ENCODE data around the gene PHF1.

Gene PHF1

DNA sequence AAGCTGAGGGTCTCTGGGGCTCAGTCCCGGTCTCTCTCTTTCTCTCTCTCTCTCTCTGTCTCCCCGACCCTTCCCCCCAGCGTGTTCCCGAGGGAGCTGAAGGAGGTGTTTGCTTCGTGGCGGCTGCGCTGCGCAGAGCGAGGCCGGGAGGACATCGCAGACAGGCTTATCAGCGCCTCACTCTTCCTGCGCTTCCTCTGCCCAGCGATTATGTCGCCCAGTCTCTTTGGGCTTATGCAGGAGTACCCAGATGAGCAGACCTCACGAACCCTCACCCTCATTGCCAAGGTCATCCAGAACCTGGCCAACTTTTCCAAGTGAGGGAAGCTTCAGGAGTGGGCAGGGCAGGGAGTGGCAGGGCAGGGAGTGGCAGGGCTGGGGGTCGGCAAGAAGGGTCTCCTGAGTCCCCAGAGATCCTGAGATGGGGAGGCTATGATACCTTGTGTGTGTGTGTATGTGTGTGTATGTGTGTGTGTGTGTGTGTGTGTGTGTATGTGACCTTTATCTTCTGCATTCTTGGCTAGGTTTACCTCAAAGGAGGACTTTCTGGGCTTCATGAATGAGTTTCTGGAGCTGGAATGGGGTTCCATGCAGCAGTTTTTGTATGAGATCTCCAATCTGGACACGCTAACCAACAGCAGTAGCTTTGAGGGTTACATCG, 30.0 kb downstream of the PHF1 start:
- no peak overlapping the region for H3K4me3 ChIP-seq (ENCODE audit: low read depth, low read length)
- TF ChIP-seq, protein P1, sequence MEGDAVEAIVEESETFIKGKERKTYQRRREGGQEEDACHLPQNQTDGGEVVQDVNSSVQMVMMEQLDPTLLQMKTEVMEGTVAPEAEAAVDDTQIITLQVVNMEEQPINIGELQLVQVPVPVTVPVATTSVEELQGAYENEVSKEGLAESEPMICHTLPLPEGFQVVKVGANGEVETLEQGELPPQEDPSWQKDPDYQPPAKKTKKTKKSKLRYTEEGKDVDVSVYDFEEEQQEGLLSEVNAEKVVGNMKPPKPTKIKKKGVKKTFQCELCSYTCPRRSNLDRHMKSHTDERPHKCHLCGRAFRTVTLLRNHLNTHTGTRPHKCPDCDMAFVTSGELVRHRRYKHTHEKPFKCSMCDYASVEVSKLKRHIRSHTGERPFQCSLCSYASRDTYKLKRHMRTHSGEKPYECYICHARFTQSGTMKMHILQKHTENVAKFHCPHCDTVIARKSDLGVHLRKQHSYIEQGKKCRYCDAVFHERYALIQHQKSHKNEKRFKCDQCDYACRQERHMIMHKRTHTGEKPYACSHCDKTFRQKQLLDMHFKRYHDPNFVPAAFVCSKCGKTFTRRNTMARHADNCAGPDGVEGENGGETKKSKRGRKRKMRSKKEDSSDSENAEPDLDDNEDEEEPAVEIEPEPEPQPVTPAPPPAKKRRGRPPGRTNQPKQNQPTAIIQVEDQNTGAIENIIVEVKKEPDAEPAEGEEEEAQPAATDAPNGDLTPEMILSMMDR (IDR thresholded peaks at IDR 0.05; ENCODE audit: borderline replicate concordance, insufficient read depth, low read depth, low read length): no peak

DNA sequence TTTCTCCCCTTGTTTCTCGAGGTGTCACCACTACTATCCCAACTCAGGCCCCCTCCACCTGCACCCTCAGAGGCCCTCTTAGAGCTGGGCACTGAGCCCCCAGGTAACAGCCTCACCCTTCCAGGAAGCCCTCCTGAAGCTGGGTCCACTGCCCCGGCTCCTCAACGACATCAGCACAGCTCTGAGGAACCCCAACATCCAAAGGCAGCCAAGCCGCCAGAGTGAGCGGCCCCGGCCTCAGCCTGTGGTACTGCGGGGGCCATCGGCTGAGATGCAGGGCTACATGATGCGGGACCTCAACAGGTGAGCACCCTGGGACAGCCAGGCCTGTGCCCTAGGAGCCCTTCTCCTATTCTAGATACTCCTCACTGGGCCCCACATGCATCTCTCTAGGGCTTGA, 30.6 kb downstream of the PHF1 start:
- H3K4me3 ChIP-seq (ENCODE audit: low read depth, low read length): no peak overlapping the region
- TF ChIP-seq, protein P1 (IDR thresholded peaks at IDR 0.05; ENCODE audit: borderline replicate concordance, insufficient read depth, low read depth, low read length): no peak

DNA sequence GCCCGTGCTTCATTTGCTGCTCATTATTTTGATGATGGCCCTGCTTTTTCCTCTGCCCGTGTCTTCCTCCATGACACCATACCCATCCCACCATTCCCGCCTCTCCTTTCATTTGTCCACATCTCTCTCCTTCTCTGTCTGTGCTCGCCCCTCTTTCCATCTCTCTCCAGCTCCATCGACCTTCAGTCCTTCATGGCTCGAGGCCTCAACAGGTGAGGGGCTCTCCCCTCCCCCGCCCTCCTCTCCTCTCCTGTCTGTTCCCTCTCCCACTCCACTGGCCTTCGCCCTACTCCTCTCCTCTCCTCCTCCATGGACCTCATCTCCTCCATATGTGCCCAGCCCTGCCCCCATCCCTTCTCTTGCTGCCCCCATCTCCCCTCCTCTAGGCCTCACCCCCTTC, 31.5 kb downstream of the PHF1 start:
- TF ChIP-seq, protein P1 (IDR thresholded peaks at IDR 0.05; ENCODE audit: borderline replicate concordance, insufficient read depth, low read depth, low read length): no peak
- H3K4me3 ChIP-seq (ENCODE audit: low read depth, low read length): no peak overlapping the region

DNA sequence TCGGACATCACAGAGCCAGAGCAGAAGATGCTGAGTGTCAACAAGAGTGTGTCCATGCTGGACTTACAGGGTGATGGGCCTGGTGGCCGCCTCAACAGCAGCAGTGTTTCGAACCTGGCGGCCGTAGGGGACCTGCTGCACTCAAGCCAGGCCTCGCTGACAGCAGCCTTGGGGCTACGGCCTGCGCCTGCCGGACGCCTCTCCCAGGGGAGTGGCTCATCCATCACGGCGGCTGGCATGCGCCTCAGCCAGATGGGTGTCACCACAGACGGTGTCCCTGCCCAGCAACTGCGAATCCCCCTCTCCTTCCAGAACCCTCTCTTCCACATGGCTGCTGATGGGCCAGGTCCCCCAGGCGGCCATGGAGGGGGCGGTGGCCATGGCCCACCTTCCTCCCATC, 32.2 kb downstream of the PHF1 start:
- TF ChIP-seq, protein P1 (IDR thresholded peaks at IDR 0.05; ENCODE audit: borderline replicate concordance, insufficient read depth, low read depth, low read length): no peak

DNA sequence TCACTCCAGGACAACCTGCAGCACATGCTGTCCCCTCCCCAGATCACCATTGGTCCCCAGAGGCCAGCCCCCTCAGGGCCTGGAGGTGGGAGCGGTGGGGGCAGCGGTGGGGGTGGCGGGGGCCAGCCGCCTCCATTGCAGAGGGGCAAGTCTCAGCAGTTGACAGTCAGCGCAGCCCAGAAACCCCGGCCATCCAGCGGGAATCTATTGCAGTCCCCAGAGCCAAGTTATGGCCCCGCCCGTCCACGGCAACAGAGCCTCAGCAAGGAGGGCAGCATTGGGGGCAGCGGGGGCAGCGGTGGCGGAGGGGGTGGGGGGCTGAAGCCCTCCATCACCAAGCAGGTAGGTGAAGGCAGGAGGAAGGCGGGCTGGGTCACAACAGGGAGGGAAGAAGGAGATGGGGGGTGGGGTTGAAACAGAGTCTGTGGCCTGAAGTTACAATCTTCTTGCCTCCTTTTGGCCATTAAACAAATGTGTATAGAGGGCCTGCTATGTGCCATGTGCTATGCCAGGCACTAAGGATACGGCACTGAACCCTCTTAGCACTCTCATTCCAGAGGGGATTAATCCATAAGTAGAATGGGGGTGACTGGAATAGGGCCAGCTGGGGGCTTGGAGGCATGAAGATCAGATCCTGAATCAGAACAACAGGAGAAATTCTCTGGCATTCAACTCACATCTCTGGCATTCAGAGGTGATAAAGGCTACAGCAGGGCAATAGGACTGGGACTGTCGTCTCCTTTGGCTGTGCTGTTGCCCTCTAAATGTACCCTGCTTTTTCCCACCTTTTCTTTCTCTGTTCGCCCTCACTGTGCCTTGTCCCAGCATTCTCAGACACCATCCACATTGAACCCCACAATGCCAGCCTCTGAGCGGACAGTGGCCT, 33.0 kb downstream of the PHF1 start:
- TF ChIP-seq, protein P1 (IDR thresholded peaks at IDR 0.05; ENCODE audit: borderline replicate concordance, insufficient read depth, low read depth, low read length): no peak
- no peak overlapping the region for H3K4me3 ChIP-seq (ENCODE audit: low read depth, low read length)

More for the DNA sequence above, 32.2 kb downstream of the PHF1 start:
- no peak overlapping the region for H3K4me3 ChIP-seq (ENCODE audit: low read depth, low read length)

DNA sequence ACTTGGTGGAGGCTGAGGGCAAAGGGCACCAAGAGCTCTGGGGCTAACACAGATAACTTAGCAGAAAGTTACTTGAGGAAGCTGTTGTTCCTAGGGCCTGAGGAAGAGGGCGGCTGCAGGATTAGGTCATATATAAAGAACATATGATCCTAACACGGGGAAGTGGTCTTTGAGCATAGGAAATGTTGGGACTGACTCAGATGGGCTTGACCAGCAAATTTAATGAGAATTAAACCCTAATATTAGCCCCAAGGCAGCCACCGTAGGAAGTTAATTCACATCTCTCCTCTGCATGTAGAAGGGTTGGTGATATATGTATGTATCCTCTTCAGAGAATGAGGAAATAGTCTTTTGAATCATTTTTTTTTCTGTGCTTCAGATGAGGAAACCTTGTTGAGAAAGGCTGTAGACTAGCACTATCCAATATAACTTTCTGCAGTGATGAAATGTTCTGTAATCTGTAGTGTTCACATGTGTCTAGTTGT, 34.3 kb downstream of the PHF1 start:
- TF ChIP-seq, protein P1 (IDR thresholded peaks at IDR 0.05; ENCODE audit: borderline replicate concordance, insufficient read depth, low read depth, low read length): no peak
- H3K4me3 ChIP-seq (ENCODE audit: low read depth, low read length): no peak overlapping the region
